HEK293T (cell line): ENCODE results near the gene PCSK5.
"Not testable (repeated sequence)": the region's sequence is repeated elsewhere in the genome, so short reads cannot be mapped to it uniquely, and the experiment has no call there.

Source experiments
- BHLHE40 ChIP-seq: fragments of 450-650 bp; IDR thresholded peaks from 2 replicates; pipeline ENCODE4 v1.6.1; 2016; ENCODE audit warnings: mild to moderate bottlenecking, moderate library complexity, borderline replicate concordance
- CTBP1 ChIP-seq: fragments of 450-650 bp; IDR thresholded peaks from 2 replicates; pipeline ENCODE4 v1.6.1; 2016; ENCODE audit warnings: borderline replicate concordance
- ELF4 ChIP-seq: fragments of 450-650 bp; IDR thresholded peaks from 2 replicates; pipeline ENCODE4 v1.6.1; 2017; ENCODE audit warnings: antibody characterized with exemption
- FOXM1 ChIP-seq: fragments of 450-650 bp; IDR thresholded peaks from 2 replicates; pipeline ENCODE4 v1.6.1; 2017; ENCODE audit warnings: mild to moderate bottlenecking, borderline replicate concordance
- SUZ12 ChIP-seq: fragments of 450-650 bp; IDR thresholded peaks from 2 replicates; pipeline ENCODE4 v1.6.1; 2016; ENCODE audit warnings: mild to moderate bottlenecking

GRCh38 chr9:76324030-76324429 is 433.6 kb downstream of the PCSK5 start:
- TF ChIP-seq SUZ12, FOXM1, ELF4, CTBP1, BHLHE40: not testable (repeated sequence)
